Skeletal muscle tissue (tissue), 4 donors: ENCODE measurements around the gene CTIF. TPM values are rescaled to one million over a fixed set of nuclear protein-coding genes. Genes with fewer than 3 reads are reported as not detected.

Experiments
- H3K27ac ChIP-seq: one replicate; pipeline ENCODE4 v1.7.0; 2013; ENCODE audit warnings: mild to moderate bottlenecking, low read depth, low read length, inconsistent platforms
- H3K27me3 ChIP-seq, 3 donors: one replicate each; pipeline ENCODE4 v1.7.0; 2013; ENCODE audit warnings: low read length in 3 of 3; ENCODE audit not compliant: control insufficient read depth in 3 of 3, insufficient read depth in 3 of 3
- H3K36me3 ChIP-seq, 3 donors: one replicate each; pipeline ENCODE4 v1.7.0; 2013; ENCODE audit warnings: low read length in 3 of 3; ENCODE audit not compliant: control insufficient read depth in 3 of 3, insufficient read depth in 3 of 3
- H3K4me1 ChIP-seq, 3 donors: one replicate each; pipeline ENCODE4 v1.7.0; 2013; ENCODE audit warnings: low read length in 3 of 3, mild to moderate bottlenecking in 3 of 3; ENCODE audit not compliant: control insufficient read depth in 3 of 3, insufficient read depth in 3 of 3
- H3K4me3 ChIP-seq, 3 donors: one replicate each; pipeline ENCODE4 v1.7.0; 2013; ENCODE audit warnings: low read length in 3 of 3
- H3K9ac ChIP-seq, 3 donors: one replicate each; pipeline ENCODE4 v1.7.0; 2013; ENCODE audit warnings: low read length in 3 of 3, mild to moderate bottlenecking in 3 of 3, moderate library complexity in 2 of 3, low read depth in 1 of 3
- H3K9me3 ChIP-seq, 3 donors: one replicate each; pipeline ENCODE4 v1.7.0; 2013; ENCODE audit warnings: low read length in 3 of 3; ENCODE audit not compliant: control insufficient read depth in 3 of 3
- total RNA-seq: library from RNA; depleted of rRNA; stranded (reverse); fragments of >200 nt; gene quantifications from one replicate; pipeline ENCODE4 v1.2.3, GENCODE V29; 2014
- donor health status: Osteomylitis.

Gene CTIF
- total RNA-seq, 1 donor from 2014 or later = 16.7 TPM

GRCh38 chr18:48668466-48669179 is 129.8 kb downstream of the CTIF start:
- H3K9ac ChIP-seq = no peak overlapping the region

GRCh38 chr18:48669180-48669675 is 130.4 kb downstream of the CTIF start:
- Histone ChIP-seq H3K27me3 (no peaks in the 10 kb centered on the region), H3K4me3 (no peak overlapping the region), H3K4me1 (peaks cover 6 to 27% (median 13%) of the 10 kb centered on the region in 3 donors), H3K27ac (no peak overlapping the region), H3K36me3 (peaks cover 19 to 33% (median 21%) of the 10 kb centered on the region in 3 donors), H3K9me3 (no peaks in the 10 kb centered on the region), H3K9ac (no peak overlapping the region)

More at GRCh38 chr18:48668466-48669179, 129.8 kb downstream of the CTIF start:
- Histone ChIP-seq H3K27me3 (no peaks in the 10 kb centered on the region), H3K27ac (no peak overlapping the region), H3K4me3 (no peak overlapping the region), H3K36me3 (peaks cover 19 to 33% (median 21%) of the 10 kb centered on the region in 3 donors), H3K9me3 (no peaks in the 10 kb centered on the region), H3K4me1 (peaks cover 8 to 32% (median 16%) of the 10 kb centered on the region in 3 donors)

GRCh38 chr18:48669991-48670750 is 131.3 kb downstream of the CTIF start:
- no peak overlapping the region for H3K27ac ChIP-seq
- H3K4me1 ChIP-seq = peaks cover 5 to 36% (median 13%) of the 10 kb centered on the region in 3 donors
- H3K27me3 ChIP-seq = no peaks in the 10 kb centered on the region
- no peak overlapping the region for H3K9ac ChIP-seq
- peaks cover 19 to 31% (median 25%) of the 10 kb centered on the region in 3 donors for H3K36me3 ChIP-seq
- no peak overlapping the region for H3K4me3 ChIP-seq
- H3K9me3 ChIP-seq = no peaks in the 10 kb centered on the region

GRCh38 chr18:48670751-48671560 is 132.1 kb downstream of the CTIF start:
- no peaks in the 10 kb centered on the region for H3K9me3 ChIP-seq
- H3K27ac ChIP-seq = no peak overlapping the region
- H3K4me3 ChIP-seq = no peak overlapping the region
- peaks cover 19 to 26% (median 25%) of the 10 kb centered on the region in 3 donors for H3K36me3 ChIP-seq
- no peaks in the 10 kb centered on the region for H3K27me3 ChIP-seq
- no peak overlapping the region for H3K9ac ChIP-seq
- peaks cover 10 to 36% (median 18%) of the 10 kb centered on the region in 3 donors for H3K4me1 ChIP-seq

GRCh38 chr18:48671561-48671945 is 132.7 kb downstream of the CTIF start:
- H3K4me3 ChIP-seq = no peak overlapping the region
- H3K9ac ChIP-seq = no peak overlapping the region
- H3K36me3 ChIP-seq = peaks cover 19 to 23% (median 21%) of the 10 kb centered on the region in 3 donors
- H3K27ac ChIP-seq = no peak overlapping the region
- H3K4me1 ChIP-seq = peaks cover 7 to 36% (median 19%) of the 10 kb centered on the region in 3 donors
- no peaks in the 10 kb centered on the region for H3K9me3 ChIP-seq
- no peaks in the 10 kb centered on the region for H3K27me3 ChIP-seq

GRCh38 chr18:48672671-48673340 is 134.0 kb downstream of the CTIF start:
- Histone ChIP-seq H3K36me3 (peaks cover 16 to 21% (median 17%) of the 10 kb centered on the region in 3 donors), H3K27me3 (no peaks in the 10 kb centered on the region), H3K27ac (no peak overlapping the region), H3K4me1 (peaks cover 14 to 34% (median 22%) of the 10 kb centered on the region in 3 donors), H3K9me3 (no peaks in the 10 kb centered on the region), H3K9ac (no peak overlapping the region), H3K4me3 (no peak overlapping the region)

GRCh38 chr18:48673456-48673852 is 134.6 kb downstream of the CTIF start:
- H3K4me3 ChIP-seq = no peak overlapping the region
- no peak overlapping the region for H3K27ac ChIP-seq
- no peaks in the 10 kb centered on the region for H3K9me3 ChIP-seq
- H3K4me1 ChIP-seq = peaks cover 14 to 30% (median 22%) of the 10 kb centered on the region in 3 donors
- H3K27me3 ChIP-seq = no peaks in the 10 kb centered on the region
- no peak overlapping the region for H3K9ac ChIP-seq
- peaks cover 12 to 17% (median 16%) of the 10 kb centered on the region in 3 donors for H3K36me3 ChIP-seq

- no peaks in the 10 kb centered on the region for H3K27me3 ChIP-seq
- no peak overlapping the region for H3K4me3 ChIP-seq
- peaks cover 12 to 17% (median 14%) of the 10 kb centered on the region in 3 donors for H3K36me3 ChIP-seq
- H3K27ac ChIP-seq = no peak overlapping the region
- H3K9ac ChIP-seq = peak overlapping the region in 1 of 3 donors; percentile 12
- peaks cover 16 to 31% (median 22%) of the 10 kb centered on the region in 3 donors for H3K4me1 ChIP-seq
- no peaks in the 10 kb centered on the region for H3K9me3 ChIP-seq
Observed at GRCh38 chr18:48673853-48674721, 135.3 kb downstream of the CTIF start.
